GM23338 (cell line): ENCODE measurements around the gene CFAP141. TPM values are rescaled to one million over a fixed set of nuclear protein-coding genes. Genes with fewer than 3 reads are reported as not detected.
A peak's percentile ranks its signal among the peaks of the same experiment; 100 is the strongest.

Source experiments
- ATAC-seq: fragments of 200-7000 bp; cut with Tn5 transposase; 3 replicates; pipeline ENCODE4 v1.9.1; 2020
- DNase-seq: peaks from one replicate; pipeline ENCODE4 v3.0.0-alpha.2; 2015; ENCODE audit warnings: low spot score
- H2AFZ ChIP-seq: fragments of 200-600 bp; sonication (generic); 2 replicates; pipeline ENCODE4 v1.8.0; 2016; ENCODE audit warnings: antibody characterized with exemption, mild to moderate bottlenecking, moderate library complexity
- H3F3A ChIP-seq: fragments of 200-600 bp; sonication (generic); replicated peaks from 2 replicates; pipeline ENCODE4 v1.8.0; 2017; ENCODE audit warnings: antibody characterized with exemption, mixed run types, low read depth
- H3K27ac ChIP-seq: fragments of 200-600 bp; sonication (generic); 2 replicates; pipeline ENCODE4 v1.6.1; 2016; ENCODE audit warnings: low read depth
- H3K27me3 ChIP-seq: fragments of 200-600 bp; sonication (generic); 2 replicates; pipeline ENCODE4 v1.8.0; 2016; ENCODE audit warnings: mild to moderate bottlenecking, mixed run types, moderate library complexity; ENCODE audit not compliant: insufficient read depth
- H3K36me3 ChIP-seq: fragments of 200-600 bp; sonication (generic); 2 replicates; pipeline ENCODE4 v1.8.0; 2016; ENCODE audit warnings: mild to moderate bottlenecking; ENCODE audit not compliant: insufficient read depth
- H3K4me1 ChIP-seq: fragments of 200-600 bp; sonication (generic); 2 replicates; pipeline ENCODE4 v1.8.0; 2016; ENCODE audit warnings: mild to moderate bottlenecking, moderate library complexity; ENCODE audit not compliant: insufficient read depth
- H3K4me2 ChIP-seq: fragments of 200-600 bp; sonication (generic); 2 replicates; pipeline ENCODE4 v1.7.1; 2017; ENCODE audit warnings: mixed run types
- H3K4me3 ChIP-seq: fragments of 200-600 bp; sonication (generic); 2 replicates; pipeline ENCODE4 v1.6.1; 2016; ENCODE audit warnings: mixed run types
- H3K79me2 ChIP-seq: fragments of 200-600 bp; sonication (generic); replicated peaks from 2 replicates; pipeline ENCODE4 v1.8.0; 2017; ENCODE audit warnings: mild to moderate bottlenecking; ENCODE audit not compliant: insufficient read depth
- H3K9me2 ChIP-seq: fragments of 200-600 bp; sonication (generic); 2 replicates; pipeline ENCODE4 v1.8.0; 2017; ENCODE audit not compliant: insufficient read depth
- H4K20me1 ChIP-seq: fragments of 200-600 bp; sonication (generic); replicated peaks from 2 replicates; pipeline ENCODE4 v1.8.0; 2017; ENCODE audit warnings: mild to moderate bottlenecking; ENCODE audit not compliant: insufficient read depth
- H3K27ac Mint-ChIP-seq: 2 replicates; pipeline ENCODE4 v1.8.0; 2020; ENCODE audit warnings: inconsistent platforms, mild to moderate bottlenecking, moderate library complexity, mixed read lengths
- H3K27me3 Mint-ChIP-seq: 3 replicates; pipeline ENCODE4 v1.8.0; 2022; ENCODE audit warnings: low read depth, mild to moderate bottlenecking, moderate library complexity, mixed read lengths, inconsistent platforms; ENCODE audit not compliant: insufficient read depth, poor library complexity
- H3K36me3 Mint-ChIP-seq: 3 replicates; pipeline ENCODE4 v1.8.0; 2021; ENCODE audit warnings: low read depth, mild to moderate bottlenecking, inconsistent platforms, moderate library complexity, mixed read lengths
- H3K4me1 Mint-ChIP-seq: 3 replicates; pipeline ENCODE4 v1.8.0; 2020; ENCODE audit warnings: mild to moderate bottlenecking, inconsistent platforms, mixed read lengths
- H3K4me3 Mint-ChIP-seq: 3 replicates; pipeline ENCODE4 v1.8.0; 2021; ENCODE audit warnings: moderate library complexity, mild to moderate bottlenecking, inconsistent platforms, mixed read lengths
- H3K9me3 Mint-ChIP-seq: 3 replicates; pipeline ENCODE4 v1.8.0; 2020; ENCODE audit warnings: moderate library complexity, mild to moderate bottlenecking, inconsistent platforms, mixed read lengths
- EZH2phosphoT487 ChIP-seq: fragments of 200-600 bp; sonication (generic); IDR thresholded peaks from one replicate; pipeline ENCODE4 v1.8.1; 2018; ENCODE audit warnings: antibody characterized with exemption; ENCODE audit not compliant: unreplicated experiment
- POLR2AphosphoS5 ChIP-seq: IDR thresholded peaks from 2 replicates; pipeline ENCODE4 v1.6.1; 2016; ENCODE audit warnings: antibody characterized with exemption, low read depth
- REST ChIP-seq: IDR thresholded peaks from one replicate; pipeline ENCODE4 v1.6.1; 2018; ENCODE audit warnings: antibody characterized with exemption; ENCODE audit not compliant: unreplicated experiment
- polyA plus RNA-seq: library from polyadenylated mRNA; unstranded; fragments of >200 nt; fragmentation: Nextera tagmentation; extraction: Ambion mirVana; gene quantifications from 2 replicates; pipeline ENCODE4 v1.2.1, GENCODE V29; 2016
- total RNA-seq: library from RNA; depleted of rRNA; stranded (reverse); fragments of >200 nt; shearing (Covaris generic); gene quantifications from 2 replicates; pipeline ENCODE4 v1.2.3, GENCODE V29; 2014

Gene CFAP141
- total and polyA plus RNA-seq, 2 experiments from 2014 or later, result not detected

GRCh38 chr1:154221278-154222001, 15.3 kb upstream of the CFAP141 start (continued):
- TF ChIP-seq EZH2phosphoT487 (no peak), REST (no peak)

GRCh38 chr1:154220970-154221277, 14.8 kb upstream of the CFAP141 start:
- peak overlapping the region; percentile 75 for H3K4me3 ChIP-seq
- no peak overlapping the region for H2AFZ ChIP-seq
- Mint-ChIP-seq H3K4me3 (peak overlapping the region; percentile 99), H3K4me1 (peaks cover 30% of the 10 kb centered on the region), H3K9me3 (peaks cover 4% of the 10 kb centered on the region; the same call in 2 of the 3 replicates), H3K27me3 (peaks cover 16% of the 10 kb centered on the region), H3K27ac (peak overlapping the region; percentile 100), H3K36me3 (peaks cover 74% of the 10 kb centered on the region)
- H3F3A ChIP-seq, result peaks cover 9% of the 10 kb centered on the region; the same call in 1 of the 2 replicates
- DNase-seq (no peak), ATAC-seq (no peak; the same call in 2 of the 3 replicates)
- H3K27ac ChIP-seq, result peak overlapping the region; percentile 90
- peak overlapping the region; percentile 94 for H3K4me2 ChIP-seq
- no peaks in the 10 kb centered on the region for H3K27me3 ChIP-seq
- H3K79me2 ChIP-seq, result peaks cover 91% of the 10 kb centered on the region
- H3K36me3 ChIP-seq, result peaks cover 21% of the 10 kb centered on the region
- TF ChIP-seq REST, result no peak
- TF ChIP-seq POLR2AphosphoS5, result 0 out of 2 replicates have a peak, but pooled peaks have one; percentile 6
- H4K20me1 ChIP-seq, result peaks cover 10% of the 10 kb centered on the region
- no peaks in the 10 kb centered on the region for H3K9me2 ChIP-seq
- H3K4me1 ChIP-seq, result peaks cover 41% of the 10 kb centered on the region
